Left renal pelvis (tissue), 4 donors: ENCODE data around the gene SPECC1L. TPM values are rescaled to one million over a fixed set of nuclear protein-coding genes. Genes with fewer than 3 reads are reported as not detected.
"Not testable (repeated sequence)": the region's sequence is repeated elsewhere in the genome, so short reads cannot be mapped to it uniquely, and the experiment has no call there.

Experiments used
- DNase-seq, 4 donors: peaks; one replicate each; pipeline ENCODE4 v3.0.0-alpha.2; 2013; ENCODE audit warnings: low read depth in 4 of 4, low spot score in 3 of 4
- polyA plus RNA-seq, 4 donors: library from polyadenylated mRNA; unstranded; fragments of 120-200 nt; gene quantifications; one replicate each; pipeline ENCODE4 v1.2.1, GENCODE V29; 2013; ENCODE audit not compliant: insufficient read length in 4 of 4

SPECC1L gene
- polyA plus RNA-seq, 4 donors, result 44.0 to 57.9 (median 46.5) TPM

GRCh38 chr22:24245584-24246561, 24.8 kb upstream of the SPECC1L start:
- DNase-seq, result not testable (repeated sequence)

- no peak for DNase-seq
These were observed 23.6 kb upstream of the SPECC1L start for GRCh38 chr22:24247011-24247507.

- peak in 2 of 4 donors; percentile 45 to 53 for DNase-seq
These were observed 22.9 kb upstream of the SPECC1L start for GRCh38 chr22:24247564-24248344.

- DNase-seq, result not testable (repeated sequence)
These were observed 22.0 kb upstream of the SPECC1L start for GRCh38 chr22:24248611-24249010.

- DNase-seq, result not testable (repeated sequence)
These were observed 21.2 kb upstream of the SPECC1L start for GRCh38 chr22:24249413-24249812.

- not testable (repeated sequence) for DNase-seq
These were observed 19.3 kb upstream of the SPECC1L start for GRCh38 chr22:24251286-24251685.

GRCh38 chr22:24253126-24253525, 17.5 kb upstream of the SPECC1L start:
- DNase-seq, result not testable (repeated sequence)

- not testable (repeated sequence) for DNase-seq
These were observed 14.5 kb upstream of the SPECC1L start for GRCh38 chr22:24256136-24256535.

GRCh38 chr22:24256736-24257135, 13.9 kb upstream of the SPECC1L start:
- DNase-seq, result not testable (repeated sequence)

- DNase-seq, result peak in 1 of 4 donors; percentile 47
These were observed 11.2 kb upstream of the SPECC1L start for GRCh38 chr22:24259459-24259858.

GRCh38 chr22:24262185-24262749, 8.4 kb upstream of the SPECC1L start:
- DNase-seq, result not testable (repeated sequence)

- DNase-seq, result not testable (repeated sequence)
These were observed 7.2 kb upstream of the SPECC1L start for GRCh38 chr22:24263479-24263878.

- not testable (repeated sequence) for DNase-seq
These were observed 6.2 kb upstream of the SPECC1L start for GRCh38 chr22:24264329-24264896.

GRCh38 chr22:24265734-24266133, 4.9 kb upstream of the SPECC1L start:
- no peak for DNase-seq

- DNase-seq, result not testable (repeated sequence)
These were observed 4.1 kb upstream of the SPECC1L start for GRCh38 chr22:24266495-24266894.

GRCh38 chr22:24271386-24271854, 789 bp downstream of the SPECC1L start:
- no peak for DNase-seq

GRCh38 chr22:24273031-24273430, 2.4 kb downstream of the SPECC1L start:
- DNase-seq, result not testable (repeated sequence)

- DNase-seq, result not testable (repeated sequence)
These were observed 3.3 kb downstream of the SPECC1L start for GRCh38 chr22:24273906-24274305.

GRCh38 chr22:24274696-24275405, 4.2 kb downstream of the SPECC1L start:
- not testable (repeated sequence) for DNase-seq
